ENCODE results near the gene CUEDC1. TPM values are rescaled to one million over a fixed set of nuclear protein-coding genes. Genes with fewer than 3 reads are reported as not detected.
A peak's percentile ranks its signal among the peaks of the same experiment; 100 is the strongest.

Gene CUEDC1
- total and polyA plus RNA-seq, 2 of the 13 experiments (the other 11 are each of a cell fraction or from before 2014, with no cell fraction given): 7.4 to 12.9 TPM

- TF ChIP-seq SOX13 (IDR thresholded peaks at IDR 0.05) (no peak), SOX13 (CRISPR knock-in tag; conservative IDR thresholded peaks at IDR 0.05 in 1 of 2, IDR thresholded peaks at IDR 0.05 in 1 of 2) (0 out of 4 replicates have a peak, but pooled peaks of 1 of the 2 experiments have one; percentile 8), ZNF296 (CRISPR knock-in tag; conservative IDR thresholded peaks at IDR 0.05) (0 out of 2 replicates have a peak, but pooled peaks have one; percentile 31), SP1 (IDR thresholded peaks at IDR 0.05) (no peak), SP1 (CRISPR knock-in tag; IDR thresholded peaks at IDR 0.05) (peak; percentile 2; the same call in 1 of the 2 replicates), CBFB (CRISPR knock-in tag; IDR thresholded peaks at IDR 0.05) (no peak), ZNF564 (CRISPR knock-in tag; IDR thresholded peaks at IDR 0.05) (0 out of 2 replicates have a peak, but pooled peaks have one; percentile 4), JUND (CRISPR knock-in tag; IDR thresholded peaks at IDR 0.05) (peak; percentile 63; the same call in 1 of the 2 replicates), ZNF619 (CRISPR knock-in tag; IDR thresholded peaks at IDR 0.05) (peak; percentile 22; the same call in 1 of the 2 replicates), ZSCAN21 (CRISPR knock-in tag; IDR thresholded peaks at IDR 0.05; ENCODE audit: borderline replicate concordance) (0 out of 2 replicates have a peak, but pooled peaks have one; percentile 25), POLR2A (IDR thresholded peaks at IDR 0.05; ENCODE audit: insufficient read depth in 1 of 2, low read depth in 2 of 2, low read length in 2 of 2) (peak in 1 of 2 experiments; percentile 37; a peak in 2 of 4 replicates), NFKB2 (CRISPR knock-in tag; IDR thresholded peaks at IDR 0.05; ENCODE audit: borderline replicate concordance) (no peak), MEIS1 (CRISPR knock-in tag; IDR thresholded peaks at IDR 0.05; ENCODE audit: borderline replicate concordance) (0 out of 2 replicates have a peak, but pooled peaks have one; percentile 36), HNF1B (CRISPR knock-in tag; IDR thresholded peaks at IDR 0.05) (0 out of 2 replicates have a peak, but pooled peaks have one; percentile 5), ATF7 (IDR thresholded peaks at IDR 0.05) (no peak), ATF7 (CRISPR knock-in tag; IDR thresholded peaks at IDR 0.05) (0 out of 2 replicates have a peak, but pooled peaks have one; percentile 31), KDM2A (CRISPR knock-in tag; IDR thresholded peaks at IDR 0.05; ENCODE audit: borderline replicate concordance, low read depth) (0 out of 2 replicates have a peak, but pooled peaks have one; percentile 51), GATAD2A (CRISPR knock-in tag; IDR thresholded peaks at IDR 0.05) (peak; percentile 33; the same call in 1 of the 2 replicates), ETV5 (CRISPR knock-in tag; IDR thresholded peaks at IDR 0.05; ENCODE audit: borderline replicate concordance) (peak; percentile 32; the same call in 1 of the 2 replicates), ZNF282 (IDR thresholded peaks at IDR 0.05; ENCODE audit: partially characterized antibody) (peak; percentile 99), ZBTB39 (CRISPR knock-in tag; IDR thresholded peaks at IDR 0.05) (peak; percentile 31; the same call in 1 of the 2 replicates), ZNF317 (CRISPR knock-in tag; IDR thresholded peaks at IDR 0.05) (no peak), POLR2G (IDR thresholded peaks at IDR 0.05; ENCODE audit: low read depth, low read length) (0 out of 2 replicates have a peak, but pooled peaks have one; percentile 22)
- TF ChIP-seq, protein P1, sequence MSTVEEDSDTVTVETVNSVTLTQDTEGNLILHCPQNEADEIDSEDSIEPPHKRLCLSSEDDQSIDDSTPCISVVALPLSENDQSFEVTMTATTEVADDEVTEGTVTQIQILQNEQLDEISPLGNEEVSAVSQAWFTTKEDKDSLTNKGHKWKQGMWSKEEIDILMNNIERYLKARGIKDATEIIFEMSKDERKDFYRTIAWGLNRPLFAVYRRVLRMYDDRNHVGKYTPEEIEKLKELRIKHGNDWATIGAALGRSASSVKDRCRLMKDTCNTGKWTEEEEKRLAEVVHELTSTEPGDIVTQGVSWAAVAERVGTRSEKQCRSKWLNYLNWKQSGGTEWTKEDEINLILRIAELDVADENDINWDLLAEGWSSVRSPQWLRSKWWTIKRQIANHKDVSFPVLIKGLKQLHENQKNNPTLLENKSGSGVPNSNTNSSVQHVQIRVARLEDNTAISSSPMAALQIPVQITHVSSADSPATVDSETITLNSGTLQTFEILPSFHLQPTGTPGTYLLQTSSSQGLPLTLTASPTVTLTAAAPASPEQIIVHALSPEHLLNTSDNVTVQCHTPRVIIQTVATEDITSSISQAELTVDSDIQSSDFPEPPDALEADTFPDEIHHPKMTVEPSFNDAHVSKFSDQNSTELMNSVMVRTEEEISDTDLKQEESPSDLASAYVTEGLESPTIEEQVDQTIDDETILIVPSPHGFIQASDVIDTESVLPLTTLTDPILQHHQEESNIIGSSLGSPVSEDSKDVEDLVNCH (CRISPR knock-in tag; IDR thresholded peaks at IDR 0.05): no peak
Measured at GRCh38 chr17:57868007-57868909, 87.0 kb downstream of the CUEDC1 start (continued).

Measured in HepG2 (cell line).